NCI-H1105 (cell line): ENCODE measurements around the gene TPM3.
"Not testable (repeated sequence)": the region's sequence is repeated elsewhere in the genome, so short reads cannot be mapped to it uniquely, and the experiment has no call there.

Experiments used
- DNase-seq: peaks from one replicate; lab custom pipeline; 2025; lab: John Stamatoyannopoulos, UW

The TPM3 gene

DNA sequence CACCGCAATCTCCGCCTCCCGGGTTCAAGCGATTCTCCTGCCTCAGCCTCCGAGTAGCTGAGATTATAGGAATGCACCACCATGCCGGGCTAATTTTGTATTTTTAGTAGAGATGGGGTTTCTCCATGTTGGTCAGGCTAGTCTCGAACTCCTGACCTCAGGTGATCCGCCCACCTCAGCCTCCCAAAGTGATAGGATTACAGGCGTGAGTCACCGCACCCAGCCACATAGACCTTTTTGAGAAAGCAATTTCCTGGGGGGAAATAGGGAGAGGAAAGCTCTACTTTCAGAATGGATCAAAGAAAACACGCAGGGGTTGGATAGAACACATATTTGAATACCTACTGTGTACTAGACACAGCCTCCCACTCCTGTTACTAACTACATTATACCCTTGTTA lies 13.9 kb upstream of the TPM3 start:
- not testable (repeated sequence) for DNase-seq

DNA sequence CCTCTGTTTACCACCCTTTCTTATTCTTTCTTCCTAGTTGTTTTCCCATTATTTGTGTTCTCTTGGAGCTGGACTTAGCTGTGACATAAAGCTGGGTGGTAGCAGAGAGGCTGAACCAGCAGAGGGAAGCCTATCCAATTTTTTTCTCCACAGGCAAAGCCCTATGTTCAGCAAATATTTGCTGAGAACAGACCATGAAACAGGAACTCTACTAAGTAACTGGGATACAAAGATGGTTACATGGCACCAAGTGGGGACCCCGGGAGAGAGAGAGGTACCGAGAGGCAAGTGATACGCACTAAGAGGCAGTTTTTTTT lies 7.6 kb upstream of the TPM3 start:
- DNase-seq, result no peak

DNA sequence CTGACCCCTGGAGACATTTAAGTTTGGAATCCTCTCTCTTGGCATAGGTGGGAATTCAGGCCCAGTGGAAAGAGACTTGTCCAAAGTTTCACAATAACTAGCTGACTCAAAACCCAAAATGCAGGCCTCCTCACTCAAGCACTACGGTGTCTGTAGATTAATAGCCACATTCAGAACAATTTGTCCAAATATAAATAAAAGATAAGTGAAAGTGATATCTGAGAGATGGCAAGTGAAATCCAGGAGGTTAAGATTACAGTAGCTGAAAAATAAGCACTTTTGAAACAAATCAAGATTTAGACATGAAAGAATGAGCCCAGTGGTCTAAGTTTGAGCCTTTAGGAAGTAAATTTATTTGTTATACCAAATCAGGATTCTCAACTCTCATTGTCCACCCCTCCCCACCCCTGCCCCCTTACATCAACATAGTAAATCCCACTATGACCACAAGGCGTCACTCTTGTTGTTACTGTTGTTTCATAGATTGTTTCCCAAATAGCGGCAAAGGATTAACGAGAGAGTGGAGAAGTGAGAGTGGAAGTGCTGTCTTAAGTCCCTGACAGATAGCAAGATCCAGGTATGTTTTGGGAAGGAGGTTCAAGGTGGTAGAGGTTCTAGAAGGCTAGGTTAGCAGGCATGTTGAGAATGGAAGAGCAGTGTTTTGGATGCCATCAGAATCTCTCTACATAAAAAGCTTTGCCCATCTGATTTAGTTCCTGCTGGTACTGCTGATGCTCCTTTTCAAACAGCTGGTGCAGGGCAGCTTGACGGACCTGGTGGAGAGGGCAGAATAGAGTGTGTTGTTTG lies 7.1 kb upstream of the TPM3 start:
- peak; percentile 3 for DNase-seq

DNA sequence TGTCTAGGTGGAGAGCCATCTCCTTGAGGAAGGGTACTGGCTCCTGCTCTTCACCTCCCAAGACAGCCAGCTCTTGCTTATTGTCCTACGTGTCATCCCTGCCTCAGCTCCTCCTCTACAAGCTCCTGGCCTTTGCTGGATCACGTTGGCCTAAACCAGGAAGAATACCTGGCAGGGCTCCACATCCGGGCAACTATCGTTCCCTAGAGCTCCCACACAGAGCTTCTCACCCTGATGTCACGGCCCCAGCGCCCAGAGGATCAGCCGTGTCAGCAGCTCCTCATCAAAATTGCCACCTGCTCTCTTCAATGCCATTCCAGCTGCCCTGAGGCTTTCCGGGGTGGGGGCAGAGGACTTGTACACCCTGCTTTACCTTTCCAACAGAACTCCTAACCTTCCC lies 1.9 kb upstream of the TPM3 start:
- DNase-seq, result no peak

DNA sequence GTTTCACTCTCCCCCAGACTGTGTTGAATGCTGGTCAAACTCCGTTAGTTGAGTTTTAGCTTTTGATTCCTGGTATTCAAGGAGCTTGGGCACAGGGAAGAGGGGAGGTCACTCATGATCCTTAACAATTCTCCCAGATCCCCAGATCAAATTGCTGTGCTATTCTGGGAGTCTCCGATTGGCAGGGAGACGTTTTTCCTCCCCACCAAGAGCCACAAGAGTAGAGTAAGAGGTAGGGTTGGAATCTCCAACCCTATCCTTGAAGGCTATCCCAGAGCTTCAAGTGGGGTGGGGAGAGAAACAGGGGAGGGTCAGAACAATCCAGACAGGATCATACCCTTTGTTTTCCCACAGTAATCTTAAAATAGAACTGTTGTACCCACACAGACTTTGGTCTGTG lies 576 bp upstream of the TPM3 start:
- no peak for DNase-seq

DNA sequence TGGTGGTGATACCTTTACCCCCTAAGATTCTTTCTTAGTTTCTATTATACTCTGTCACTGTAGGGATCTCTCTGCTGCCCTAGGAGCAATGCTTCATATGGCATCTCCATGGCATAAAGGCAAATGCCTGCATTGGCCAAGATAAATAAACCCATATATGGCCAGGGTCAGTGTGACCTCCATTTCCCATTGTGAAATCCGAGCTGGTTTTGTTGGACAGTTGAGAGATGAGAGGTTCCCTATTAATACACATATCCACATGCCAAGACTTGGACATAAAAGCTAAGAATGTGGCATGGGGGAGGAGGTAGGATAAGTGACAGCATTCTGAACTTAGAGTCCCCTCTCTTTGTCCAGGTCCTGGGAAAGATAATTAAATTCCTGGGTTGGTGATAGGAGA lies 1.4 kb downstream of the TPM3 start:
- DNase-seq, result no peak

DNA sequence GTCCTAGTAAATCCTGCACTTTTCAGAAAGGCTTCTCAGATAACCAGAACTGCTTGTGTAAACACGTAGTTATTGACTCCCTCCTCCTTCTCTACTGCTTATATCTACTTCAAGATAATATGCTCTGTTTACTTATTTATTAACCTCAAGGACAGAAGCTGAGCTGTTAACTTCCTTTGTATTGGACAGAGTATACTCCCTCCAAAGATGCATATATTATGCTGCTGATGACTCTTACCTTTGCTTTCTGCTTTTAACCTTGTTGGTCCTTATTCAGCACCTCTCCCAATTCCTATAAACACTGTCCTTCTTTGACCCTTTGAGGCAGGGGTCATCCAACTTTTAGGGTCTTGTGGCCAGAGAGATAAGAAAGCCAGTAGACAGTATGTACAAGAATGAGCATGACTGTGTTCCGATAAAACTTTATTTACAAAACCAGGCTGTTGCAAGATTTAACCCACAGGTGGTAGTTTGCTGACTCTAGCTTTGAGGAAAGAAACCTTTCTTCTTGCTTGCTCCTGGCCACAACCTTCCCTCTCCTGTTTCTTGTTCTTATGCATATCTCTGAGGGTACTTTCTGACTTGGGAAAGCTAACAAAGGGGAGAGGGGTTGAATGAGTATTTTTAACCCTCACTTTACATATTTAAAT lies 4.9 kb downstream of the TPM3 start:
- DNase-seq, result no peak

DNA sequence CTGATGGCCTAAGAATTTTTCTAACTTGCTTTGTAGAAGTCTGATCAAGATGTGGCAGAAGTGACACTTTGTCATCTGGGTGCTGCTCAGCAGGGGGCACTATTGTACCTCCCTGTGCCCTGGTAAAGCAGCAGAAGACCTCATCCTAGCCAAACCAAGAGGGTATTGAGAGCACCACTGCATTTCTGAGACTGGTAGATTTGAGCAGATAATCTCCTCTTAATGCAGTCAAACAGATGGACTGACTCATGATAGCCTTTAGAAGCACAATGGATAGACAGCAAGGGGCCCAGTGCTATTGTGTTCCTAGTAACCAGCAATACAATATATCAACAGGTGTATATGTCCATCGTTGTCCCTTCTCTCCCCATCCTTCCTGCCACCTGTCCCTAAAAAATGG lies 5.7 kb downstream of the TPM3 start:
- peak; percentile 33 for DNase-seq

DNA sequence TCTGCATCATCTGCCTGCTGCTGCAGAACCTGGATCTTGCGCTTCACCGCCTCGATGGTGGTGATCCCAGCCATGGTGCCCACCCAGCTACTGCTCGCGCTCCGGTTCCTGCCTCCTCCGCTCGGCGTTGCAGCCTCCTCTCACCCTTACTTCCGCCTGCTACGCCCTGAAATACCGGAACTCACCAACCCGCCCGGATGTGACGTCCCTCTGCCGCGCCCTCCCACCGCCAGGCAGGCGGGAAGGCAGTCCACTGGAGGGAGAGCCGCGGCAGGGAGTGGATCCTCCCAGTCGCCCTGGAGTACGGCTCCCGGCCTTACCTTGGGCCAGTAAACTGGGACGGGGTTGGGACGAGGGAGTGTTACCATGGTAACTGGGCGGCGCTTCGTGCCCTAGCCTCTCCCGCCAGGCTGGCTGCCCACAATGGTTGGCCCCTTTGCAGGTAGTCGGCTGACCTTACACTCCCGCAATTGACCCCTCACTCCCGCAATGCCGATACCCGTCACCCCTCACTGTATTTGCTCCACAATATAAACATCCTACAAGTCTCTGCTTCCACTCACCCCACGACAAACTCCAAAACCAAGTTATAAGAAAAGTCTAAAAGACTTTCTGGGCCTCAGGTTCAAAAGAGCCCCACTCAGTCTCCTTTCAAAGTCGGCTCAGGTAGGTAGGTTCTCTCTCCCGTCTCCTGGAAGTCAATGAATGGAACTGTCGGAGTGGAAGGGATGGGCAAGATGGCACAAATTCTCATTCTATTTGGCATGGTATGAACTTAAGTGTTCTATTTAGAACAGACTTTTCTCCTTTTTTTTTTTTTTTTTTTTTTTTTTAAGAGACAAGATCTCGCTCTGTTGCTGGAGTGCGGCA lies 8.6 kb downstream of the TPM3 start:
- DNase-seq, result peak; percentile 99

DNA sequence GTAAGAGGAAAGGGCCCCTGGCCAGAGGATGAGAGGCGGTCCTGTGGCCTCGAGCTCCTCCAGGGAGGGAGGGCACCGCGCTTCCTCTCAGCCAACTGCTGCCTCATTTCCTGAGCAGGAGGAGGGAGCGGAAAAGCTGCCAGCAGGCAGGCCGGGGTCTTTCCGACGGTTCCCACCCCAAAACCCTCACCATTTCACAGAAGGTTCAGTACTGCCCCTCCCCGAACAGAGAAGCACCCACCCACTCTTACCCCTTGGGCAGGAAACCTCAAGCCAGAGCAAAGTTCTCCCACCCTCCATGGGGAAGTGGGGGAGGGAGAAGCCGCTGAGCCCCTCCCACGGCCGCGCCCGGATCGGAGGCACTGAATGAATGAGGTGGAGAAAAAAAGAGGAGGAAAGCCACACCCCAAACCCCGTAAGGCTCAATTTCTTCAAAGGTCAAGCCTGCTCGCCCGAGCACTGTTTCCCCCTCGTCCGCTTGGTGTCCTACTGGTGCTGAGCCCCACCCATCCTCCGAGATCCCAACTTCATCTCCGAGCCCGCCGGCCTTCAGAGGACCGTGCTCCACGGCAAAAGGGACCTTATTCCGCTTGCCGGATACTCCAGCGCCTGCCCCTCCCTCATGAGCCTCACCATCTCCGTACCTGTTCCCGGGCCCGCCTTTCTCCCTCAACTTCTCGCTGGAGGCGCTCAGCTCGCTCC lies 9.4 kb downstream of the TPM3 start:
- peak; percentile 32 for DNase-seq

DNA sequence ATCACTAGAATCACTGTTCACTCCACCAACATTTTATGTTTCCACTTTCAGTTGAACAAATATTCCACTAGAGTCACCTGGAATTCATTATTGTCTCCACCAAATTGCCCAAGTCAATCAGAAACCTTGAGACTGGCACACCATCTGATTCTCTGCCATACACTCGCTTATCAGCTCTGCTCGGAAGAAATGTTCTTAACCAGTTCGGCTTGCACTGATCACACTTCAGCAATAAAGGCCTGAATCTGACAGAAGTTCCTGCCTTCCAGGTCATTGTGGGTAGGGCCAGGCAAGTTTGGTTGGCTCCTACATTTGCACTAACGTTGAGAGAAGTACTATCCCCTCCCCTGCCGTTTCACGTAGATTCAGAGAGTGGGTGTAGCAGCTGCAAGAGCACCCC lies 10.0 kb downstream of the TPM3 start:
- no peak for DNase-seq

DNA sequence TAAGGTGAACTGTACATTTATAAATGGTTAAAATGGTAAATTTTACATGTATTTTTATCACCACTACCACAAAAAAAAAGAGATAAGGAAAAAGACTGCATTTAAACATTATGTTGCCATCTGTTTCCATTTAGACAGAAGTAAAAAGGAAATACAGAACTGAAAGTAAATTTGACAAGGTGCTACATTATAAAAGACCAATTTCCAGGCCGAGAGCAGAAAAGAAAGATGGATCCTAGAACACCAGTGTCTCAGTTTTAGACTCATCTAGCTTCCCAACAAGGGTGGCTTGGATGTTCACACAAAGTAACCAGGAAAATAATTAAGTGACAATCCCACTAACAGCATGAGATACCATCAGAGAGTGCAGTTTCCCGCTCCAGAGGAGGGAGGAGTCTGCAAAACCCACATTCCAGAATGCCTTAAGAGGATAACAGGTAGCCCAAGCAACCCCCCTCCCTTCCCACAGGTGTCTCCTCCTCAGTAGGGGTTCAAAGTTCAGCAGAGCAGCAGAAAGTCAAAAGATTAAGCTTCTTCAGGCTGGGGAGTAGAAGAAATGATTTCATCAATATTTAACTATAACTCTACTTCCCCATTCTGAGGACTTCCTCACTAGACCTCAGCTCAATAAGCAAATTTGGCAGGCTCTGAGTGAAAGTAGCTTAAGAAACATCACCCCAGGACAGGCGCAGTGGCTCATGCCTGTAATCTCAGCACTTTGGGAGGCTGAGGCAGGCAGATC lies 11.8 kb downstream of the TPM3 start:
- DNase-seq, result no peak

DNA sequence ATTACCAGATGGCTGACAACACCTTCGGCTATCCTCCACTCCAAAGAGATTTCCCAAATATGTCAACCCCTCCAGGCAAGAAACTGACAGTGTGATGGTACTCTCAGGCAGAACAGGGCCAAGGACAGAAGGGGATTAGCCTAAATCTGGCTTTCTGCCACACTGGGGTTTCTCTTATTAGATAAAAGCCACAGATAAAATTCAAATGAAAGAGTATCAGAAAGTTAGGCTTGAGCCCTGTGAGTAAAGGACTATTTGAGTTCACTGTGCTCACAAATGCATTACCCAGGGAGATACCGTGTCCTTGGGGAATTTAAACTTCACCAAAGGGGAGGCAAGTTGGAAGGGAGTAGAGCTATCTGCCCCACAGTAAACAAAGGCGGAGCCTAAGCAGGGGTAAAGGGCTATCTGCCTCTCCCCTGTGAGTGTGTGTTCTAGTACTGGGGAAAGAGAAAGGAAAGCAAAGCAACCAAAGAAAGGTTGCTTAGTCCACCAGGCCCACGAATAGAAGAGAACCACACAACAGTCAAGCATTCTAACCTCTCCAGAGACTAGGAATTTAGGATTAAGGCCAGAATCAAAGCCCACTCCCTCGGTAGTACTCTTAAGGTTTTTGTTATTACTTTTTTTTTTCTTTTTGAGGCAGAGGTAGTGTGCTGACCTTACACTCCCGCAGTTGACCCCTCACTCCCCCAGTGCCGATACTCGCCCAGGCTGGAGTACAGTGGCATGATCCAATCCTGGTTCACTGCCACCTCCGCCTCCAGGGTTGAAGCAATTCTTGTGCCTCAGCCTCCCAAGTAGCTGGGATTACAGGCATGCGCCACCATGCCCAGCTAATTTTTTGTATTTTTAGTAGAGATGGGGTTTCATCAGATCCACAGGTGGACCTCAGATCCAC lies 12.7 kb downstream of the TPM3 start:
- no peak for DNase-seq

DNA sequence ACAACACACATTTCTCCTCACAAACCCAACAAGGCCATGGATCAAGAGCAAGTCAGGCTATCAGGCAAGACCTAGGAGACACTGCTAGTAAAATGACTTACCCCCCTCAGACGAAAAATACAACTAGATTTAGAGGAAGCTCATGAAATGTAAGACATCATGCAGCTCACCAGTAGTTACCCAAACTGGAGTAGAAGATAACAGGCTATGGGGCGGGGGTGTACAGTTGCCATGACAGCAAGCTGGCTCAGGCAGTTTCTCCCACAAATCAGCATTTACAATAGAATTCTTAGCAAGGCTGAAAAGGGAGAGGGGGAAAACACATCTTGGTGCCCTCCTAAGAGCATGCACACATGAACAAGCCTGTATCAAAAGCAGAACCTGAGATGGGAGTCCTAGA lies 13.9 kb downstream of the TPM3 start:
- no peak for DNase-seq

DNA sequence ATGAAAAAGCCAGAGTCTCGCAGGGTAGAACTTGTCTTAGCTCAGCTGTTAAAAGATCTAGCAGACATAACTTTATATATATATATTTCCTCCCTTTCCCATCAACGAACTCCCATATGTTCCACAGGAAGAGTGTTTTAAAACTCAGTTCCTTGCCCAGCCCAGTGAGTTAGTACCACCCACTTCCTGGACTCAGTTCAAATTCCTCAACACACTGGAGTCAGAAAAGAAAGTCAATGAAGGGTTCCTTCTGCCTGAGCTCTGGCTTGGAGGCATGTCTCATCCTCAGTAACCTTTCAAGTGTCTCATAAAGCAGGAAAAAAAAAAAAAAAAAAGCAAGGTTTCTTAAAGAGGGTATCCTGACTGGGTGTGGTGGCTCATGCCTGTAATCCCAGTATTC lies 15.6 kb downstream of the TPM3 start:
- DNase-seq, result no peak

DNA sequence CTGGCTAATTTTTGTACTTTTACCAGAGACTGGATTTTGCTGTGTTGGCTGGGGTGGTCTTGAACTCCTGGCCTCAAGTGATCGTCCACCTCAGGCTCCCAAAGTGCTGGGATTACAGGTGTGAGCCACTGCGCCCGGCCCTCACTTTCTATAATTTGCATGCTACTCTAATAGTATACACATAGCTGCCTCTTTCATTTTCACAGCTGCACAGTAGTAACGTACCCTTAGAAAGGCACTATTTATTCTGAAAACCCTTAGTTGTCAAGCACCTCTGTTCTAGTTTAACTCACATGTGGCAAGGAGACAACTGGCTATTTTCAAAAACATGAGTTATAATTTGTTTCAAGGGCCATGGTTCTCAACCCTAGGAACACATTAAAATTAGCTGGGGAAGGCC lies 17.2 kb downstream of the TPM3 start:
- no peak for DNase-seq

DNA sequence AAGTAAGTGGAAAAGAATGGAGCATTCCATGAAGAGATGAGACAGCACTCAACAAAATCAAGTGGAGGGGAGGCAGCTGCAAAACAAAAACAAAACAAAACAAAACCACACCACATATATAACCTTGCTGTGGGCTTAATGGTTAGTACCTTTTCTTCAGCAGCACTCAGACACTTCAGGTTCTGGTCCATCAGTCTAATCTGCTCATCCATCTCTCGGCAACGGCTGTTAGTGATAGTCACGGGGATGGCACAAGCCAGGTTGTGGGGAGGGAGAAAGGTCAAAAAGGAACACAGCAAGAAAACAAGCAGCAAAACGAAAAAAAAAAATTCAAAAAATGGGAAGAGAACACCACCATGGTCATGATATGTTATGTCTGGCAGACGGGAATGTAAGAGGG lies 20.0 kb downstream of the TPM3 start:
- no peak for DNase-seq

DNA sequence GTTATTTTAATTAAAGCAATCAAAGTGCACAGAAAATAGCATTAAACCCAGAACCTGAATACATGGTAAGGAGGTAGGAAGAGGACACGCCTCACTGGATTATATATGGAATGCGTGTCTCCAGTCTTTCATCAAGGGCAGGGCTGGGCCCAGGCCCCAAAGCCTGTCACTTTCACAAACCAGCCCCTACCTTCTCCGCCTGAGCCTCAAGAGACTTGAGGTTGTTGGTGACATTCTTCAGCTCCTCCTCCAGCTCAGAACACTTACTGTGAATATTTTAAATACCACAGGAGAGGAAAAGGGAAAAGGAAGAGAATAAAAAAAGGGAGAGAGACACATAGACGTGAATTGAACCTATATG lies 20.7 kb downstream of the TPM3 start:
- DNase-seq, result no peak

DNA sequence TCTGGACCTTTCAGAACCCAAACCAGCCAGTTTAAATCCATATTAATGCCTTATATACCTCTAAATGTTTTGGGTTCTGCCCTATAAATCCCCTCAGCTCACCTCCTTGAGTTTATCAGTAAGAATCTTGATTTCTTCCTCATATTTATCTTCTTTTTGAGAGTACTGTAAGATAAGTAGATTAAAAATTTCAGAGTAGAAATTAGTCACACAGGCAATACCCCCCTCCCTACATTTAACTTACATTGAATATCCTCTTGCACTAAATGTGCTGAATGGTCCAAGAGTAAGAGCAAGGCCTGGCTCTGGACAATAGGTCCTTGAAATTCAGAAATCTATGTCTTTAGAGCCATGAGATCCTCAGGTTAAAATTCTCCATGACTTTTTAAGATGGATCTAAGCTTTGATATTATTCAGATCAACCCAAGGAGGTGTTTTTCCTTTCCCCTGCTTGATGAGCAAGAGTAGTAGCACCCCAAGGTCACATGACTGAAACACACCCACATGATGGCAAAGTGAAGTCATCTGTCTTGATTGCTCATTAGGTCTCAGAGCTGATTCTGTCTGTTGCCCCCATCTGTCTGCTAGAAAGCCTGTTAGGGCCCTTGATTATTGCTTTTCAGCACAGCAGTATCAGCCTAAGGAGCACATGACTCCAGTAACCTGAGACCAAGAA lies 21.2 kb downstream of the TPM3 start:
- no peak for DNase-seq

DNA sequence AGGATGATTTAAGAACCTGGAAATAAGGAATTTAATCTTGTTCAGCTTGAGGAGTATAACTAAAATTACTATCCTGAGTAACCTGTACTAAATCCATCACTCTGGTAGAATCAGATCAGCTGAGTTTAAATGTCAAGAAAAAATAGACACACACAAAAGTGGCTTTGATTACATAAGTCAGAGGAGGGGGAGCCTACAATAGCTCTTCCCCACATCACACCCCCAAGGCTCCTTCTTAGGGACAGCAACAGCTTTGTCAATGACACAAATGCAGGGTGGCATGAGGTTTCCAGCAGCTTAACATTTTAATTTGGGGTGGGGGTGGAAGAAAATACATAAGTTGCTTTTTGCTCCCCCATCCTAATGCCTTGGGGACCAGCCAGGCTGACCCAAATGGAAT lies 24.4 kb downstream of the TPM3 start:
- DNase-seq, result no peak
